HTERT RPE-1 (cell line): ENCODE measurements around the gene GNRH2.
"Not testable (repeated sequence)": the region's sequence is repeated elsewhere in the genome, so short reads cannot be mapped to it uniquely, and the experiment has no call there.

Source experiments
- in situ Hi-C: fragments of 300-500 bp; cut with MboI; formaldehyde crosslinking; loops from 4 replicates; pipeline ENCODE4 v1.14.3; 2020; ENCODE audit warnings: low sequenced_read_pairs

The GNRH2 gene

GRCh38 chr20:3072530-3073250 lies 29.3 kb downstream of the GNRH2 start:
- in situ Hi-C loops = no loop called here

- in situ Hi-C loops = not testable (repeated sequence)
Measured at GRCh38 chr20:3073251-3073643, 29.8 kb downstream of the GNRH2 start.

GRCh38 chr20:3074812-3075211 lies 31.4 kb downstream of the GNRH2 start:
- in situ Hi-C loops = no loop called here

GRCh38 chr20:3075315-3075714 lies 31.9 kb downstream of the GNRH2 start:
- in situ Hi-C loops = not testable (repeated sequence)

- in situ Hi-C loops = no loop called here
Measured at GRCh38 chr20:3077618-3078134, 34.3 kb downstream of the GNRH2 start.

GRCh38 chr20:3080939-3081388 lies 37.5 kb downstream of the GNRH2 start:
- in situ Hi-C loops = no loop called here

GRCh38 chr20:3081641-3082040 lies 38.2 kb downstream of the GNRH2 start:
- in situ Hi-C loops = no loop called here

GRCh38 chr20:3082306-3082951 lies 39.0 kb downstream of the GNRH2 start:
- in situ Hi-C loops = no loop called here

GRCh38 chr20:3082955-3083952 lies 39.8 kb downstream of the GNRH2 start:
- in situ Hi-C loops = no loop called here

- in situ Hi-C loops = no loop called here
Measured at GRCh38 chr20:3084283-3084985, 41.0 kb downstream of the GNRH2 start, which contains the start of gene AVP. TSS of gene AVP (minus strand) at chr20:3084724. CDS start at chr20:3084674, 50 bp downstream.

GRCh38 chr20:3084986-3085360 lies 41.6 kb downstream of the GNRH2 start:
- in situ Hi-C loops = no loop called here

GRCh38 chr20:3085571-3086072 lies 42.2 kb downstream of the GNRH2 start:
- in situ Hi-C loops = no loop called here

GRCh38 chr20:3088031-3088430 lies 44.6 kb downstream of the GNRH2 start:
- in situ Hi-C loops = no loop called here

- in situ Hi-C loops = no loop called here
Measured at GRCh38 chr20:3090565-3090964, 47.1 kb downstream of the GNRH2 start.

- in situ Hi-C loops = no loop called here
Measured at GRCh38 chr20:3092611-3093379, 49.4 kb downstream of the GNRH2 start.

- in situ Hi-C loops = no loop called here
Measured at GRCh38 chr20:3093861-3094361, 50.5 kb downstream of the GNRH2 start.

- in situ Hi-C loops = no loop called here
Measured at GRCh38 chr20:3094848-3095629, 51.6 kb downstream of the GNRH2 start.
